Hepatocyte (in vitro differentiated cells): Measurements from ENCODE around the gene DIS3L2.

Experiments used
- CTCF ChIP-seq: fragments of 200-600 bp; sonication (generic); IDR thresholded peaks from 2 replicates; pipeline ENCODE4 v1.5.1; 2016; ENCODE audit warnings: antibody characterized with exemption, mild to moderate bottlenecking; ENCODE audit not compliant: poor library complexity
- EZH2 ChIP-seq: fragments of 200-600 bp; sonication (generic); IDR thresholded peaks from 2 replicates; pipeline ENCODE4 v1.6.1; 2016; ENCODE audit warnings: antibody characterized with exemption, mild to moderate bottlenecking, borderline replicate concordance

GRCh38 chr2:231942180-231942579 lies 19.3 kb upstream of the DIS3L2 start:
- TF ChIP-seq CTCF = no peak
- TF ChIP-seq EZH2 = no peak
